Esophagus (tissue), 2 donors: ENCODE data around the gene TCEA2. TPM values are rescaled to one million over a fixed set of nuclear protein-coding genes. Genes with fewer than 3 reads are reported as not detected.

ENCODE experiments used
- H3K27ac ChIP-seq, 2 donors: one replicate each; pipeline ENCODE4 v1.5.1; 2013; ENCODE audit warnings: low read depth in 2 of 2, mild to moderate bottlenecking in 2 of 2, inconsistent platforms in 1 of 2, low read length in 1 of 2, moderate library complexity in 1 of 2
- H3K27me3 ChIP-seq, 2 donors: one replicate each; pipeline ENCODE4 v1.6.1; 2013; ENCODE audit warnings: low read length in 2 of 2, control low read depth in 1 of 2, mild to moderate bottlenecking in 1 of 2; ENCODE audit not compliant: insufficient read depth in 2 of 2, control insufficient read depth in 1 of 2
- H3K36me3 ChIP-seq, 2 donors: one replicate each; pipeline ENCODE4 v1.6.1; 2013; ENCODE audit warnings: low read length in 1 of 2; ENCODE audit not compliant: control insufficient read depth in 2 of 2, insufficient read depth in 2 of 2
- H3K4me1 ChIP-seq, 2 donors: one replicate each; pipeline ENCODE4 v1.6.1; 2013; ENCODE audit warnings: low read length in 1 of 2; ENCODE audit not compliant: control insufficient read depth in 2 of 2, insufficient read depth in 2 of 2
- H3K4me3 ChIP-seq, 2 donors: one replicate each; pipeline ENCODE4 v1.5.1; 2013; ENCODE audit warnings: low read length in 2 of 2, mild to moderate bottlenecking in 2 of 2, low read depth in 1 of 2, moderate library complexity in 1 of 2
- H3K9me3 ChIP-seq, 2 donors: one replicate each; pipeline ENCODE4 v1.6.1; 2013; ENCODE audit warnings: mild to moderate bottlenecking in 2 of 2, low read depth in 1 of 2, low read length in 1 of 2, moderate library complexity in 1 of 2; ENCODE audit not compliant: control insufficient read depth in 2 of 2, insufficient read depth in 1 of 2
- WGBS, 2 donors: extraction: QIAGEN DNeasy Blood & Tissue Kit; methylation state at CpG; one replicate each; pipeline ENCODE4 v1.1.7; 2013; 5-methylcytosine and 5-hydroxymethylcytosine counted together
- polyA plus RNA-seq, 2 donors: library from polyadenylated mRNA; stranded (reverse); fragments of 200-250 nt; gene quantifications; one replicate each; pipeline ENCODE4 v1.2.3, GENCODE V29; 2013
- donor health status: healthy with polysubstance abuse.
- donor health status: Bipolar disorder and iron deficiency.

TCEA2 gene
- polyA plus RNA-seq, 2 donors: 14.8 to 15.3 TPM

DNA sequence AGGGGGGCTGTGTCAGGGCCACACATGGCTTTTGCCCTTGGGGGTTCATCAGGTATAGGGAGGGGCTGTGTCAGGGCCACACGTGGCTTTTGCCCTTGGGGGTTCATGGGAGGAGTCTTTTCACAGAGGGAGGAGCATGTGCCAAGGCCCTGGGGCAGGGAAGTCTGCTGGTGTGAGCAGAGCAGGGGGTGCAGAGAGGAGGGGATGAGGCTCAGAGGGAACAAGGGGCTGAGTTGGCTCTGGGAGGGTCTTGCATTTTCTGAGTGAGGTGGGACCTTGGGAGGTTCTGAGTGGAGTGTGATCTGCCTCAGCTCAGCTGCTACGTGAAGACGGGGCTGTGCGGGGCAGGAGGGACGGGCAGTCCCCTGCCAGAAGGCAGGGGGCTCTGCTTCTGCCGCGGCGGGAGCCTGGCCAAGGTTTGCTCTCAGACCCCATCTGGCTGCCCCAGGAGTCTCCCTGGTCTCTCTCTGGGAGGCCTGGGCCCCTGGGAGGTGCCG is 7.6 kb upstream of the TCEA2 start:
- Histone ChIP-seq H3K4me1 (peaks cover 5 to 16% of the 10 kb centered on the region in 2 donors), H3K4me3 (no peak overlapping the region), H3K27ac (peak overlapping the region; percentile 22 to 47), H3K27me3 (no peaks in the 10 kb centered on the region), H3K9me3 (no peaks in the 10 kb centered on the region), H3K36me3 (no peaks in the 10 kb centered on the region)
- WGBS, 2 donors: 60 to 82% methylated on average over 6 to 9 of the region's 9 CpGs

DNA sequence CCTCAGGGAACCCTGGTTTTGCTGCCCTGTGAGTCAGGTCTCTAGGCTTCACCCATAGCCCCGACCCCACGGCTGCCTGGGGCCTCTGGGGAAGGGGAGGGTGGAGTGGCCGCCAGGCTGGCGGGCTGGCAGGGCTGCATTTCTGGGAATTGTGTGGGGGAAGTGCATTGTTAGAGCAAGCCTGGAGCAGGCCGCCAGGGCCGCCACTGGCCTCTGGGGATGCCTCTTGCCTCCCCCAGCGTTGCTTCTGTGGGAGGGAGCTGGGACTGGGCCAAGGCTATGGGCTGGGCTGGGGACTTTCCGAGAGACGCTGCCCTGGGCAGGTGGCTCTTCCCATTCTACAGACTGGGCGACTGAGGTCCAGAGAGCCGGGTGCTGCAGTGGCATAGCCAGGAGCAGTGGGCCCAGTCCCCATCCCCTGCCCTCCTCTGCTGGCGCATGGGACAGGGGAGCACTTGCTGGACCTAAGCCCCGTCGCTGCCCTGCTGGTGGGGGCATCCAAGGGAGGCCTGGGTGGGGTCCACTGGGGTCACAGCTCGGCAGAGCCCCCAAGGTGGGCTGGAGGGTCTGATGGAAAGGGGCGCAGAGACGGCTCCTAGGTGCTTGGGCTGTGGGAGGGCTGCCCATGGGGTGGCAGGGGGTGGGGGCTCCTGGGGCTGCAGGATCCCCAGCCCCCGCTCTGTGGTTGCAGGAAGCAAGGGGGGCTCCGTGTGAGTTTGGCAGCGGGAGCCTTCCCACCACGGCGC is 6.9 kb upstream of the TCEA2 start:
- H3K9me3 ChIP-seq: no peaks in the 10 kb centered on the region
- H3K27me3 ChIP-seq: no peaks in the 10 kb centered on the region
- 44 to 52% methylated on average over 20 to 22 of the region's 22 CpGs for WGBS, 2 donors
- no peaks in the 10 kb centered on the region for H3K36me3 ChIP-seq
- H3K4me3 ChIP-seq: no peak overlapping the region
- peak overlapping the region in 1 of 2 donors; percentile 28 for H3K27ac ChIP-seq
- peaks cover 5 to 16% of the 10 kb centered on the region in 2 donors for H3K4me1 ChIP-seq

DNA sequence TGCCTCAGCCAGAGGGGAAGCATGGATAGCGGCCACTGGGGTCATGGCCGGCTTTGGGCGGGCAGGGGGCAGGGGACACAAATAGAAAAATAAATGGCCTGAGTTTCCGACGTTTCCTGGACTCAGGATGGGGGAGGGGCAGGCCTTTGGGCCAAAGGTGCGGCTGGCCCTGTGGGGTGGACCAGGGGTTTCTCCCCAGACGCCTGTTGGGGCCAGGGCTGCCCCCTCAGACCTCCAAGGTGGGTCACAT is 6.4 kb upstream of the TCEA2 start:
- H3K36me3 ChIP-seq: no peaks in the 10 kb centered on the region
- 46 to 55% methylated on average over 7 of the region's 7 CpGs for WGBS, 2 donors
- H3K27me3 ChIP-seq: no peaks in the 10 kb centered on the region
- H3K4me1 ChIP-seq: peaks cover 5 to 16% of the 10 kb centered on the region in 2 donors
- no peak overlapping the region for H3K27ac ChIP-seq
- H3K9me3 ChIP-seq: no peaks in the 10 kb centered on the region
- no peak overlapping the region for H3K4me3 ChIP-seq

DNA sequence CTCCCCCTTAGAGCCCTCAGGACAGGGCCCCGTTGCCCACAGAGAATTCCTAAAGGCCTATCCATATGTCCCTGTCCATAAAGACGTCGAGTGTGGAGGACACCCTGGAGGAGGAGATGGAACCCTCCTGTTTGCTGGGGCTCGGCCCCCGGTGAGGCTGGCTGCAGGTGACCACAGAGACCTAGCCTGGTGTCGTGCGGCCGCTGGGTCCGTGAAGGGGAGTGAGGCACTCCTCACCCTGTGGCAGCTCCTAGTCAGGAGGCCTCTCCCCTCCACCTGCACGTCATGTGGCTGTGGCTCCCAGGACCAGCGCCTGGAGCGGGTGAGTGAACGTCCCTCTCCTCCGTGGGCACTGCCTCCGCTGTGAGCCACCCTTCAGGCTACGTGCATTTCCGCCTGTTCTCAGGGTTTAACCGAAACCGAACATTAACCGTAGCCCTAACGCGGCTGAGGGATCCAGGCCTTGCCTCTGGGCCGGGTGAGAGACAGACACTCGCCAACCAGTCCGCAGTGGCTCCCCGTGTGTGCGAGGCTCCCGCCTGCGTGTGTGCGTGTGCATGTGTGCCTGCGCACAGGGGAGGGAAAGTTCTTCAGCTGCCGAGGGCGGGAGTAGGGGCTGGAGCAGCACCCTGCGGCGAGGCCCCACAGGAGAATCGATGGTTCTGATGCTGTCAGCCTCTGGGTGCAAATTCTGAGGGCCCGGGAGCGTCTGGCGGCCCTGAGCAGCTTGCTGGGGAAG is 5.9 kb upstream of the TCEA2 start:
- Histone ChIP-seq H3K27ac (peak overlapping the region; percentile 37), H3K4me1 (peaks cover 5 to 17% of the 10 kb centered on the region in 2 donors), H3K36me3 (no peaks in the 10 kb centered on the region), H3K9me3 (no peaks in the 10 kb centered on the region), H3K27me3 (no peaks in the 10 kb centered on the region), H3K4me3 (no peak overlapping the region)
- WGBS, 2 donors: 52 to 58% methylated on average over 38 to 39 of the region's 39 CpGs

DNA sequence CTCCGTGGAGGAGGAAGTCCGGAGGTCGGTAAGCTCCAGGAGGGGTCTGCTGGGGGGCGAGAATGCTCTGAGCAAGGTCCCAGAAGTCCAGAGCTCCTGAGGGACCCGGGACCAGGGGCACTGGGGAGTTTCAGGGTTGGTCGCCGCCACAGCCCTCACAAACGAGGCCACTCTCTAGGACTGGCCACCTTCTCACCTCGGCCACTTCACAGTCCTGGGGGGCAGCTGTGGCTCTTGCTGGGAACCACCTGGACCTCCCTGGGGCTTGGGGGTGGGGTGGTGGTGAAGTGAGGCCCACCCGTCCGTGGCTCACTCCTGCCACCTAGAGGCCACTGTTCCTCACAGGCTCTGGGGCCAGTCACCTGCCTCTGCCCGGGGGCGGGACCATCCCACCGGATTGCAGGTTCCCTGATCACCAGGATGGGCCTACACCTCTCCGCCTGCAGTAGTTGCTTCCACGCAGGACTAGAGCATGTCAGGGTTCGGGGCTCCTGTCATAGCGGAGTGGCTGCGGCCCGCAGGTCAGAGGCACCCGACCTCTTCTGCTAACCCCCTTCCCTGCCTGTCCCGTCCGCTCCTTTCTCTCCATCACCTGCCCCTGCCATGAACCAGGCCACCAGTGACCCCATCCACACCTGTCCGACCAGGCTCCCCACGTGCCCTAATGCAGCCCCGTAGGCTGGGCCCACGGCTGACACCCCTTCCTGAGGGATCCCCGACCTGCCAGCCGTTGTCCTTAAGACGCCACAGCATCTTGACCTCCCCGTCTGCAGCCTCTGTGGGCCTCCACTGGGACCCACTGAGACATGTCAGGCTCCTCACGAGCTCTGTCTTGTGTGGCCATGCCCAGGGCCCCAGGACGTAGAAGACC is 5.1 kb upstream of the TCEA2 start:
- Histone ChIP-seq H3K27ac (peak overlapping the region in 1 of 2 donors; percentile 27), H3K4me3 (no peak overlapping the region), H3K27me3 (no peaks in the 10 kb centered on the region), H3K4me1 (peaks cover 3 to 20% of the 10 kb centered on the region in 2 donors), H3K9me3 (no peaks in the 10 kb centered on the region), H3K36me3 (no peaks in the 10 kb centered on the region)
- 33 to 37% methylated on average over 31 to 33 of the region's 33 CpGs for WGBS, 2 donors

DNA sequence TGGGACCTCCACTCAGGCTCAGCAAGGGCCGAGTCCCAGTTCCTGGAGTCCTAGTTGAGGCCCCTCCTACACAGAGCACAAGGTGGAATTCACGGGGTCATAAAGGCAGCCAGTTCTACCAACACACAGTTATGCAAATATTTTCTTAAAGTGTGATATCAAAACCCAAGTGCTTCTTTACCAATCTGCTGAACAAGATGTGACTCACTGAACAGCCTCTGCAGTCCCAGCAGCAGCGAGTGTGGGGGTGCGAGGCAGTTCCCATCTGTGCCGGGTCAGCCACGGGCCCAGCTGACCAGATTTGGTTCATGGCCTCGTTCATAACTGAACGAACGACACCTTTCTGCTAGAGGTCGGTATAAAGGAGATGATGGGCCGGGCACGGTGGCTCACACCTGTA is 4.5 kb upstream of the TCEA2 start:
- peaks cover 2 to 14% of the 10 kb centered on the region in 2 donors for H3K4me1 ChIP-seq
- no peak overlapping the region for H3K27ac ChIP-seq
- 66 to 74% methylated on average over 12 of the region's 12 CpGs for WGBS, 2 donors
- H3K4me3 ChIP-seq: no peak overlapping the region
- no peaks in the 10 kb centered on the region for H3K9me3 ChIP-seq
- no peaks in the 10 kb centered on the region for H3K36me3 ChIP-seq
- H3K27me3 ChIP-seq: no peaks in the 10 kb centered on the region

DNA sequence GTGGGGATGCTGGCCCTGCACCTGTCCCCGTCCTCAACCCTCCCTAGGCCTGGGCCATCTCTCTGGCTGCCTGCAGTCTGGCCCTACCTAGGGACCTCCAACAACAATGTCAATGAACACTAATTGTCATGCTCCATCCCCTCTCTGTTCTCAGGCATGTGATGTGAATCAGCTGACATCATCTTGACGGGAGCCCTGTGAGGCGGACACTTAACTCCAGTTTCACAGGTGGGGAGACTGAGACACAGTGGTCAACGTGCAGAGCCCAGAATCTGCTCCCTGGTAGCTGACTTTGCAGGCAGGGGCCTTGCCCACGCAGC is 762 bp upstream of the TCEA2 start:
- Histone ChIP-seq H3K36me3 (no peaks in the 10 kb centered on the region), H3K4me1 (peaks cover 6 to 15% of the 10 kb centered on the region in 2 donors), H3K4me3 (peak overlapping the region; percentile 42 to 57), H3K27me3 (no peaks in the 10 kb centered on the region), H3K27ac (peak overlapping the region; percentile 83 to 84), H3K9me3 (no peaks in the 10 kb centered on the region)
- 54 to 55% methylated on average over 5 of the region's 5 CpGs for WGBS, 2 donors

DNA sequence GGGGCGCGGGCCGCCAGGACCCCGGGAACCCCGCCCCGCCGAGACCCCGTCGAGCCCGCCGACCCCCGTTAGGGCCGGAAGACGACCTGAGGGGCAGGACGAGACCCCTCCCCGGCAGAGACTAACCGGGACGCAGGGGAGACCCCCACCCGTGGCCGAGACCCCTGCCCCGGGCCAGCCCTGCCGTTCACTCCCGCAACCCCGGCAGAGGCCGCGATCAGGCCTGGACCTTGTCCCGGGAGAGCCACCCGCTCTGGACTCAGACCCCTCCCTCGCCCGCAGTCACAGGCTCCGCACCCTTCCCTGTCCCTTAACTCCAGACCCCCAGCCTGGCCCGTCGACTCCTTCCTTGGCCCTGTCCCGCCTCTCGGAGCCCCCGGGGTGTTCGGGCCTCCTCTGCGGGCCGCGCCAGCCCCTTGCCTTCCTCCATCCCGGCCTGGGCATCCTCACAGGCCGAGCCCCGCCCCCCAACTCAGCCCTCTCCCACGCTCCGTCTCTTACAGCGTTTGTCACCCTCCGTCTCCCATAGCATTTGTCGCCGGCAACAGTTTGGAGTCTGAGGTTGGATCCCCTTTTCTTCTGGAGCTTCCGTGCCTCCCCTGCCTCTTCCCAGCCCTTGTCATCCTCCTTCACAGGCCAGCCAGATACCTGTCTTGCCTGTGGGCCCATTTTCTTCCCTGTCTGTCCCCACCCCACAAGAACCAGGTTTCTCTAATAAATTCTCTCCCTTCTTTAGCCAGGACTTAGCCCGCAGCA is 569 bp downstream of the TCEA2 start:
- Histone ChIP-seq H3K4me1 (peaks cover 6 to 15% of the 10 kb centered on the region in 2 donors), H3K27ac (peak overlapping the region; percentile 55 to 66), H3K4me3 (peak overlapping the region; percentile 58 to 78), H3K9me3 (no peaks in the 10 kb centered on the region), H3K36me3 (no peaks in the 10 kb centered on the region), H3K27me3 (no peaks in the 10 kb centered on the region)
- WGBS, 2 donors: 2 to 4% methylated on average over 34 to 51 of the region's 51 CpGs

DNA sequence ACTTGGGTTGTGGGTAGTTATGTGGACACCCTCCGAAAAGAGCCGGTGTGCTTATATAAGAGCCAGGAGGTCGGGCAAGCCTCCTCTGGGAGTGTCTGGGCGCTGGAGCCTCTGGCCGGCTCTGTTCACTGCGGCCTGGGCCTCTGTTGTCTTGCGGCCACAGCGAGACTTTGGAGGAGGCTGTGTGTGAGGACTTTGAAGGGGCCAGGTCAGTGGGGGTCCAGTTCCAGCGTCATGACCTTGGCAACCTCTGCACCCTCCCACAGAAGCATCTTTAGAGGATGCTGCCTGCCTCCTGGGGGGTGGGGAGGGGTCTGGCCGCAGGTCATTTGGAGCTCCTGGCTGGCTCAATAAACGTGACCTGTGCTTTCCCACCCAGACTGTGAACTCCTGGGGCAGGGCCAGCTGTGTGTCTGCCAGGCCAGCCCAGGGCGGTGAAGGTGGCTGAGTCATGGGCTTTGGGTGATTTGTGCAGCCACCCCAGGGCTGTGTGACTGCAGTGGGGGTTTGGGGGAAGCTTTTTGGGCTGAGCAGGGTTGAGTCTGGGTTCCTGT is 1.2 kb downstream of the TCEA2 start:
- Histone ChIP-seq H3K27ac (peak overlapping the region in 1 of 2 donors; percentile 66), H3K27me3 (no peaks in the 10 kb centered on the region), H3K4me3 (peak overlapping the region in 1 of 2 donors; percentile 58), H3K4me1 (peaks cover 6 to 15% of the 10 kb centered on the region in 2 donors), H3K9me3 (no peaks in the 10 kb centered on the region), H3K36me3 (no peaks in the 10 kb centered on the region)
- 21 to 38% methylated on average over 12 of the region's 12 CpGs for WGBS, 2 donors
